ENCODE results near the gene IPO11. TPM values are rescaled to one million over a fixed set of nuclear protein-coding genes. Genes with fewer than 3 reads are reported as not detected.

IPO11 gene
- total and polyA plus RNA-seq, 2 experiments from 2014 or later: 18.7 to 64.7 TPM

- no peak for TF ChIP-seq REST (IDR thresholded peaks at IDR 0.05; ENCODE audit: unreplicated experiment)
- no peak for TF ChIP-seq CTCF (conservative IDR thresholded peaks at IDR 0.05; ENCODE audit: low read depth in 2 of 2)
These were observed 169.5 kb downstream of the IPO11 start (continued) for GRCh38 chr5:62581836-62582597.

GRCh38 chr5:62584391-62584790 lies 171.8 kb downstream of the IPO11 start:
- H3K4me3 Mint-ChIP-seq: no peak overlapping the region

GRCh38 chr5:62585306-62585705 lies 172.7 kb downstream of the IPO11 start:
- Histone ChIP-seq H3F3A (replicated peaks; ENCODE audit: low read depth) (no peaks in the 10 kb centered on the region), H3K27ac (ENCODE audit: low read depth) (no peak overlapping the region), H3K36me3 (ENCODE audit: insufficient read depth) (no peaks in the 10 kb centered on the region), H4K20me1 (replicated peaks; ENCODE audit: insufficient read depth) (no peaks in the 10 kb centered on the region), H3K4me1 (ENCODE audit: insufficient read depth) (no peaks in the 10 kb centered on the region), H3K4me3 (no peak overlapping the region), H3K79me2 (replicated peaks; ENCODE audit: insufficient read depth) (no peaks in the 10 kb centered on the region; the same call in 1 of the 2 replicates), H3K4me2 (no peak overlapping the region), H3K9me2 (ENCODE audit: insufficient read depth) (peaks cover 4% of the 10 kb centered on the region; the same call in 1 of the 2 replicates), H3K27me3 (ENCODE audit: insufficient read depth) (no peaks in the 10 kb centered on the region), H2AFZ (no peak overlapping the region)
- Mint-ChIP-seq H3K27ac (peak overlapping the region; percentile 52), H3K9me3 (no peaks in the 10 kb centered on the region), H3K36me3 (ENCODE audit: low read depth) (no peaks in the 10 kb centered on the region), H3K4me1 (peaks cover 6% of the 10 kb centered on the region), H3K27me3 (ENCODE audit: insufficient read depth, low read depth, poor library complexity) (peaks cover 3% of the 10 kb centered on the region), H3K4me3 (no peak overlapping the region)
- no peak for DNase-seq (ENCODE audit: low spot score)
- peak; percentile 35; the same call in 1 of the 3 replicates for ATAC-seq
- no peak for TF ChIP-seq ZNF114 (CRISPR knock-in tag; IDR thresholded peaks at IDR 0.05)
- TF ChIP-seq JUNB (IDR thresholded peaks at IDR 0.05; ENCODE audit: unreplicated experiment): no peak
- no peak for TF ChIP-seq ZNF462 (CRISPR knock-in tag; IDR thresholded peaks at IDR 0.05)

More at GRCh38 chr5:62584391-62584790, 171.8 kb downstream of the IPO11 start:
- H3K4me1 Mint-ChIP-seq: peaks cover 6% of the 10 kb centered on the region
- H3K27ac Mint-ChIP-seq: no peak overlapping the region
- no peaks in the 10 kb centered on the region for H3K36me3 ChIP-seq (ENCODE audit: insufficient read depth)
- ATAC-seq (no peak), DNase-seq (ENCODE audit: low spot score) (no peak)
- H3K79me2 ChIP-seq (replicated peaks; ENCODE audit: insufficient read depth): no peaks in the 10 kb centered on the region; the same call in 1 of the 2 replicates
- TF ChIP-seq NANOG (IDR thresholded peaks at IDR 0.05; ENCODE audit: borderline replicate concordance) (no peak), STAT1 (IDR thresholded peaks at IDR 0.05; ENCODE audit: unreplicated experiment) (no peak), ZNF331 (CRISPR knock-in tag; IDR thresholded peaks at IDR 0.05; ENCODE audit: low read depth) (no peak), EZH2phosphoT487 (IDR thresholded peaks at IDR 0.05; ENCODE audit: unreplicated experiment) (no peak)
- H3K27ac ChIP-seq (ENCODE audit: low read depth): no peak overlapping the region
- H3K4me1 ChIP-seq (ENCODE audit: insufficient read depth): no peaks in the 10 kb centered on the region
- H3K9me3 Mint-ChIP-seq: no peaks in the 10 kb centered on the region
- H3F3A ChIP-seq (replicated peaks; ENCODE audit: low read depth): no peaks in the 10 kb centered on the region
- H3K4me3 ChIP-seq: no peak overlapping the region
- peaks cover 3% of the 10 kb centered on the region for H3K27me3 Mint-ChIP-seq (ENCODE audit: insufficient read depth, low read depth, poor library complexity)
- H4K20me1 ChIP-seq (replicated peaks; ENCODE audit: insufficient read depth): no peaks in the 10 kb centered on the region
- no peaks in the 10 kb centered on the region for H3K27me3 ChIP-seq (ENCODE audit: insufficient read depth)
- H2AFZ ChIP-seq: no peak overlapping the region
- no peak overlapping the region for H3K4me2 ChIP-seq
- H3K36me3 Mint-ChIP-seq (ENCODE audit: low read depth): no peaks in the 10 kb centered on the region
- H3K9me2 ChIP-seq (ENCODE audit: insufficient read depth): peaks cover 2% of the 10 kb centered on the region; the same call in 1 of the 2 replicates

Data from GM23338 (cell line).